Effector memory CD8-positive, alpha-beta T cell (primary cell): ENCODE results near the gene PPP2R5C.

Experiments used
- ATAC-seq: fragments of 150-1000 bp; cut with Tn5 transposase; replicated peaks from 2 replicates; pipeline ENCODE4 v1.10.0; 2021; ENCODE audit warnings: mild to moderate bottlenecking, moderate library complexity
- DNase-seq, 3 experiments: peaks; one replicate each; pipeline ENCODE4 v3.0.0; 2021
- H3K27ac Mint-ChIP-seq, 2 donors: one replicate each; pipeline ENCODE4 v1.8.0; 2022; ENCODE audit warnings: mild to moderate bottlenecking in 2 of 2, mixed read lengths in 2 of 2, moderate library complexity in 2 of 2
- H3K27me3 Mint-ChIP-seq, 2 donors: one replicate each; pipeline ENCODE4 v1.8.0; 2022; ENCODE audit warnings: mixed read lengths in 2 of 2
- H3K36me3 Mint-ChIP-seq: one replicate; pipeline ENCODE4 v1.8.0; 2022; ENCODE audit warnings: mild to moderate bottlenecking, moderate library complexity, mixed read lengths; ENCODE audit not compliant: insufficient read depth
- H3K4me1 Mint-ChIP-seq, 2 donors: one replicate each; pipeline ENCODE4 v1.8.0; 2022; ENCODE audit warnings: low read depth in 2 of 2, mixed read lengths in 2 of 2
- H3K4me3 Mint-ChIP-seq, 2 donors: one replicate each; pipeline ENCODE4 v1.8.0; 2022; ENCODE audit warnings: mild to moderate bottlenecking in 2 of 2, mixed read lengths in 2 of 2, moderate library complexity in 2 of 2
- H3K9me3 Mint-ChIP-seq, 2 donors: one replicate each; pipeline ENCODE4 v1.8.0; 2022; ENCODE audit warnings: mixed read lengths in 2 of 2

PPP2R5C gene

GRCh38 chr14:101839236-101839635 lies 77.7 kb downstream of the PPP2R5C start:
- H3K36me3 Mint-ChIP-seq: peaks cover 95% of the 10 kb centered on the region
- H3K4me3 Mint-ChIP-seq: peak overlapping the region; percentile 63 to 69
- ATAC-seq (peak; percentile 61), DNase-seq (no peak)
- peaks cover 76 to 77% of the 10 kb centered on the region in 2 donors for H3K4me1 Mint-ChIP-seq
- H3K27ac Mint-ChIP-seq: peak overlapping the region; percentile 73 to 98
- no peaks in the 10 kb centered on the region for H3K9me3 Mint-ChIP-seq
- H3K27me3 Mint-ChIP-seq: no peaks in the 10 kb centered on the region

- H3K9me3 Mint-ChIP-seq: no peaks in the 10 kb centered on the region
- H3K27ac Mint-ChIP-seq: peak overlapping the region; percentile 73 to 98
- peaks cover 95% of the 10 kb centered on the region for H3K36me3 Mint-ChIP-seq
- ATAC-seq (no peak), DNase-seq (no peak)
- H3K4me3 Mint-ChIP-seq: peak overlapping the region; percentile 63 to 69
- H3K27me3 Mint-ChIP-seq: no peaks in the 10 kb centered on the region
- peaks cover 76 to 78% of the 10 kb centered on the region in 2 donors for H3K4me1 Mint-ChIP-seq
Observed at GRCh38 chr14:101839661-101840060, 78.2 kb downstream of the PPP2R5C start.

GRCh38 chr14:101840649-101841369 lies 79.3 kb downstream of the PPP2R5C start:
- Mint-ChIP-seq H3K9me3 (no peaks in the 10 kb centered on the region), H3K4me3 (peak overlapping the region; percentile 62 to 63), H3K36me3 (peaks cover 94% of the 10 kb centered on the region), H3K27me3 (no peaks in the 10 kb centered on the region), H3K27ac (peak overlapping the region; percentile 73 to 98), H3K4me1 (peaks cover 69 to 72% of the 10 kb centered on the region in 2 donors)
- DNase-seq (no peak), ATAC-seq (no peak)

DNA sequence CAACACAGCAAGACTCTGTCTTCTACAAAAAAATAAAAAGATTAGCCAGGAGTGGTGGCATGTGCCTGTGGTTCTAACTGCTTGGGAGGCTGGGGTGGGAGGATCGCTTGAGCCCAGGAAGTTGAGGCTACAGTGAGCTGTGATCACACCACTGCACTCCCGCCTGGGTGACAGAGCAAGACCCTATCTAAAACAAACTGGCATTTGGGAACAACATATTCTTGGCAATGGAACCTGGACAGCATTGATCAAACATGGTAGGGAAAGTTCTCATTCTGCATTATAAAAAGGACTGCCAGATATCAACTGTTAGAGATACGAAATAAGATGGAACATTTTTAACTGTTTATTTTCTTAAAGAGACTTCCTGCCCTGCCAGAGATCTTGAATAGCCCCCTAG lies 81.5 kb downstream of the PPP2R5C start:
- peak overlapping the region; percentile 71 to 98 for H3K27ac Mint-ChIP-seq
- peaks cover 77% of the 10 kb centered on the region for H3K36me3 Mint-ChIP-seq
- no peaks in the 10 kb centered on the region for H3K9me3 Mint-ChIP-seq
- H3K27me3 Mint-ChIP-seq: no peaks in the 10 kb centered on the region
- peaks cover 70 to 78% of the 10 kb centered on the region in 2 donors for H3K4me1 Mint-ChIP-seq
- H3K4me3 Mint-ChIP-seq: peak overlapping the region; percentile 41 to 62
- ATAC-seq: no peak
- DNase-seq: no peak

DNA sequence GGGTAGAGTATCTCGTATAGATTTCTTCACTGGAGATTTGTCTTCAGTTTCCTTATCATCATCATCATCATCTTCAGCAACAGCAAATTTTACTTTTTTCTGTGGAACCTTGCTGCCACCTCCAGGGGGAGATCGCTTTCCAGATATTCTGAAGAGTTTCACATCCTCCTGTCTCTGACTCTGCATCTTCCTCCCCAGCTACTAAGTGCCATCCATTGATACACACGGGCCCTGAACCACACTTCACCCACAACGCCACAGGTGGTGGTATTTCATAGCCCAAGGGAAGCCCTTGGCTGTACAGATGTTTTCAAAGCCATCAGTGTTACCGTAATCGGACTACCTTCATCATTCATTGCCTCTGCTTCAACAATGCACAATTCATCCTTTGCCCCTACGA lies 82.2 kb downstream of the PPP2R5C start:
- H3K9me3 Mint-ChIP-seq: no peaks in the 10 kb centered on the region
- H3K4me3 Mint-ChIP-seq: peak overlapping the region; percentile 13 to 41
- H3K27ac Mint-ChIP-seq: peak overlapping the region; percentile 71 to 98
- peaks cover 76% of the 10 kb centered on the region for H3K36me3 Mint-ChIP-seq
- peaks cover 70 to 78% of the 10 kb centered on the region in 2 donors for H3K4me1 Mint-ChIP-seq
- peak; percentile 89 for ATAC-seq
- no peaks in the 10 kb centered on the region for H3K27me3 Mint-ChIP-seq
- peak; percentile 54 to 60 (median 60) for DNase-seq

DNA sequence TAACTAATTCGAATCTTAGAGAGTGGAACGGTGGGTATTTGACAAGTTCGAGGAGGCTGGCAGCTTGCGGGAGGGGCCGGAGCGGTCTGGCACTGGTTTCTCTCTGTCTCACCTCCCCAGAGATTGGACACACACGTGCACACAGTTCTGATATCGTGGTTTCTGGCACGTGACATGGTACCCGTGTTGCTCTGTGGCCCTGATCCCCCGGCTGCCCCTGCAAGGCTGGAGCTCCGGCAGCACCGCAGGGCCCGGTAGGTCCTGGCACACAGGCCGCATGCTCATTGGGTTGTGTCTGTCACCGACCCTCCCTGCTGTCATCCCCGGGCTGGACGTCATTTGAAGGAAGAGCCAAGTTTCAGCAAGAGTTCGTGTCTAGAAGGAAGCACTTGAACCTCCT lies 82.7 kb downstream of the PPP2R5C start:
- Mint-ChIP-seq H3K9me3 (no peaks in the 10 kb centered on the region), H3K4me3 (peak overlapping the region; percentile 13 to 41), H3K27me3 (no peaks in the 10 kb centered on the region), H3K27ac (peak overlapping the region; percentile 71 to 98), H3K4me1 (peaks cover 70 to 82% of the 10 kb centered on the region in 2 donors), H3K36me3 (peaks cover 74% of the 10 kb centered on the region)
- ATAC-seq: no peak
- DNase-seq: no peak

DNA sequence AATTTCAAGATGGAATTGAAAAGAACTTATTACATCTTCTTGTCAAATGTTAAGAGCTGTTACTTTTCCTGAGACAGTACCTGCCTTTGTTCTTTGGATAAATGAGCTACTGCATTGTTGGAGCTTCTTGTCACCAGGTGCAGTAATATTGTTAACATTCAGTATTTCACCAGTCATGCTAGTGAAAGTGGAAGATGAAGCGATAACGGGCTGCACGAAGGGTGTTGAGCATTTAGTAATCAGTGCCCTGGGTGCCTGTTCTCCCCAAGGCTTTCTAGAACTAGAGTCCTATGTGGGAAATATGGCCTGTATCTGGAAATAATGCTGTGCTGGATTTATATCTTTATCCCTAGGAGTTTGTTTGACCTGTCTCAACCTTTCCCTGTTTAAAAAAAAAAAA lies 83.2 kb downstream of the PPP2R5C start:
- Mint-ChIP-seq H3K9me3 (no peaks in the 10 kb centered on the region), H3K4me1 (peaks cover 70 to 83% of the 10 kb centered on the region in 2 donors), H3K36me3 (peaks cover 74% of the 10 kb centered on the region), H3K27me3 (no peaks in the 10 kb centered on the region), H3K27ac (peak overlapping the region; percentile 71 to 98), H3K4me3 (peak overlapping the region; percentile 13 to 41)
- ATAC-seq (no peak), DNase-seq (no peak)

- peak overlapping the region in 1 of 2 donors; percentile 30 for H3K4me3 Mint-ChIP-seq
- no peaks in the 10 kb centered on the region for H3K9me3 Mint-ChIP-seq
- no peak for ATAC-seq
- peaks cover 71% of the 10 kb centered on the region for H3K36me3 Mint-ChIP-seq
- no peaks in the 10 kb centered on the region for H3K27me3 Mint-ChIP-seq
- no peak for DNase-seq
- H3K4me1 Mint-ChIP-seq: peaks cover 72 to 84% of the 10 kb centered on the region in 2 donors
- peak overlapping the region; percentile 71 to 98 for H3K27ac Mint-ChIP-seq
Observed at GRCh38 chr14:101845496-101845895, 84.0 kb downstream of the PPP2R5C start.

DNA sequence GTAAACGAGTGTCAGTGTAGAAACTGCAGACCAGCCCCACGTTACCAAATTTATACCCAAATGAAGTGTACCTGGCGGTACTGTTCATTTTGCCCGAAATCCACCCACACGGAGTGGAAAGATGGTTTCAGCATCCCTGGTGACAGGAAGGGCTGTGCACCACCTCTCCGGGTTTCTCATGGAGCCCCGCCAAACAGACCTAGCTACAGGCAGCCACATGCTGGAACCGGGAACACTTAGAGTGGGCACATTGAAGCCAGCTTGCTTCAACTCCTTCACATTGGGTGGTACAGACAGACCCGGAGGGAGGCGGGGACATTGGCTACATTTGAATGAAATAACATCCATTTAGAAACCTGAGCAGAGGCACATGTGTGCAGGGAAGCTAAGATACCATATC lies 84.4 kb downstream of the PPP2R5C start:
- Mint-ChIP-seq H3K4me1 (peaks cover 70 to 84% of the 10 kb centered on the region in 2 donors), H3K36me3 (peaks cover 67% of the 10 kb centered on the region), H3K9me3 (no peaks in the 10 kb centered on the region), H3K27me3 (no peaks in the 10 kb centered on the region), H3K4me3 (peak overlapping the region; percentile 15 to 30), H3K27ac (peak overlapping the region; percentile 71 to 98)
- ATAC-seq (no peak), DNase-seq (no peak)

- DNase-seq: no peak
- Mint-ChIP-seq H3K27ac (peak overlapping the region; percentile 92 to 98), H3K4me3 (peak overlapping the region; percentile 13 to 52), H3K4me1 (peaks cover 66 to 87% of the 10 kb centered on the region in 2 donors), H3K36me3 (peaks cover 40% of the 10 kb centered on the region), H3K9me3 (no peaks in the 10 kb centered on the region), H3K27me3 (no peaks in the 10 kb centered on the region)
- ATAC-seq: peak; percentile 56
Observed at GRCh38 chr14:101849125-101849524, 87.6 kb downstream of the PPP2R5C start.

DNA sequence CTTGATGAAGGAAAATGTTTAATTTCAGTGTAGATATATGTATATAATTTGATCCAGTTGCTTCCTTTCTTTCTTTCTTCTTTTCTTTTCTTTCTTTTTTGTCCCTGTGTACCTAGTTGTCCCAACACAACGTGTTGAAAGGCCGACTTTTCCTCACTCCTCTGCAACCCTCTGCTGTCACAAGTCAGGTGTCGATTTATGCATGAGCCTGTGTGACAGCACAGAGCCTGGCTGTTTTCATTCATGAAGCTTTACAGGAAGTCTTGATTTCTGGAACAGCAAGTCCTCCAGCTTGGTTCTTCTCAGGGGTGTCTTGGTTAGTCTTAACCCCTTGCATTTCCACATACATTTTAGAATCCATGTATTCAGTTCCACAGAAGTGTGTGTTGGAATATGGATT lies 88.1 kb downstream of the PPP2R5C start:
- ATAC-seq: no peak
- Mint-ChIP-seq H3K9me3 (no peaks in the 10 kb centered on the region), H3K36me3 (peaks cover 35% of the 10 kb centered on the region), H3K4me3 (peak overlapping the region; percentile 13 to 52), H3K27me3 (no peaks in the 10 kb centered on the region), H3K4me1 (peaks cover 65 to 86% of the 10 kb centered on the region in 2 donors), H3K27ac (peak overlapping the region; percentile 92 to 98)
- DNase-seq: no peak

DNA sequence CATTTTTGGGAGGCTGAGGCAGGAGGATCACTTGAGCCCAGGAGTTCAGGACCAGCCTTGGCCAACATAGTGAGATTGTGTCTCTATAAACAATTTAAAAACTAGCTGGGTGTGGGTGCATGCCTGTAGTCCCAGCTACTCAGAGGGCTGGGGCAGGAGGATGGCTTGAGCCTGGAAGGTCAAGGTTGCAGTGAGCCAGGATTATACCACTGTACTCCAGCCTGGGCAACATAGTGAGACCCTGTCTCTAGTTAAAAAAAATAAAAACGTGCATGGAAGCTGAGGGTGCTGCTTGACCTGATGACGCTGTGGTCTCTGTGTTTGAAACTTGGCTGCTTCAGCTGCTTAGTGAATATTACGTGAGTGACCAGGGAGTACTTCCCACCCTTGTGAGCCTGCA lies 89.7 kb downstream of the PPP2R5C start:
- no peak for DNase-seq
- ATAC-seq: no peak
- H3K4me1 Mint-ChIP-seq: peaks cover 70 to 91% of the 10 kb centered on the region in 2 donors
- peaks cover 22% of the 10 kb centered on the region for H3K36me3 Mint-ChIP-seq
- no peaks in the 10 kb centered on the region for H3K9me3 Mint-ChIP-seq
- H3K27ac Mint-ChIP-seq: peak overlapping the region; percentile 92 to 98
- no peaks in the 10 kb centered on the region for H3K27me3 Mint-ChIP-seq
- peak overlapping the region; percentile 13 to 52 for H3K4me3 Mint-ChIP-seq

- DNase-seq: no peak
- no peaks in the 10 kb centered on the region for H3K9me3 Mint-ChIP-seq
- peak overlapping the region; percentile 5 to 33 for H3K4me3 Mint-ChIP-seq
- ATAC-seq: peak; percentile 24
- H3K36me3 Mint-ChIP-seq: peaks cover 25% of the 10 kb centered on the region
- no peaks in the 10 kb centered on the region for H3K27me3 Mint-ChIP-seq
- peaks cover 75 to 91% of the 10 kb centered on the region in 2 donors for H3K4me1 Mint-ChIP-seq
- H3K27ac Mint-ChIP-seq: peak overlapping the region; percentile 88 to 98
Observed at GRCh38 chr14:101851736-101852405, 90.4 kb downstream of the PPP2R5C start.

DNA sequence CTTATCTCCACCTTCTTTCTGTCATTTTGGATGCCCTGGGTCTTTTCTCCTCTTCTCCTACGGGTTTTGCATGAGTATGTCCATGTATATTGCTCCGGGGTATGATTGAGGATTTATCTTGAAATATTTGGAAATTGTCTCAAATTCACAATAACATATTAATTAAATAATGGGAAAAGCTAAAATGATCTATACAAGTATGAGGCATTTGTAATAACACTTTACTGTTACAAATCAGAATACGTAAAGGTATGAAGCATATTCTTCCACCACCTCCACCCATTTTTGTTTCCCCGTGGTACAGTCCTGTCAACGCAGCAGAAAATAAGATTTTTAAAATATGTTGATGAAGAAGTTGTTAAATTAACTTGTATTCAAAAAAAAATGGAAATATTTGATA lies 91.3 kb downstream of the PPP2R5C start:
- Mint-ChIP-seq H3K36me3 (peaks cover 34% of the 10 kb centered on the region), H3K9me3 (no peaks in the 10 kb centered on the region), H3K4me3 (peak overlapping the region; percentile 5 to 33), H3K27ac (peak overlapping the region; percentile 89 to 98), H3K27me3 (no peaks in the 10 kb centered on the region), H3K4me1 (peaks cover 70 to 90% of the 10 kb centered on the region in 2 donors)
- DNase-seq (no peak), ATAC-seq (no peak)
